CD4-positive, alpha-beta T cell treated with Interleukin-4 for 4 hours (primary cell): ENCODE measurements around the gene E2F1.
"Not testable (repeated sequence)": the region's sequence is repeated elsewhere in the genome, so short reads cannot be mapped to it uniquely, and the experiment has no call there.

Experiments
- DNase-seq: peaks from one replicate; pipeline ENCODE4 v3.0.0-alpha.2; 2020

E2F1 gene

GRCh38 chr20:33709905-33710541 lies 23.8 kb upstream of the E2F1 start:
- DNase-seq: no peak

GRCh38 chr20:33709398-33709797 lies 23.2 kb upstream of the E2F1 start:
- DNase-seq: no peak

DNA sequence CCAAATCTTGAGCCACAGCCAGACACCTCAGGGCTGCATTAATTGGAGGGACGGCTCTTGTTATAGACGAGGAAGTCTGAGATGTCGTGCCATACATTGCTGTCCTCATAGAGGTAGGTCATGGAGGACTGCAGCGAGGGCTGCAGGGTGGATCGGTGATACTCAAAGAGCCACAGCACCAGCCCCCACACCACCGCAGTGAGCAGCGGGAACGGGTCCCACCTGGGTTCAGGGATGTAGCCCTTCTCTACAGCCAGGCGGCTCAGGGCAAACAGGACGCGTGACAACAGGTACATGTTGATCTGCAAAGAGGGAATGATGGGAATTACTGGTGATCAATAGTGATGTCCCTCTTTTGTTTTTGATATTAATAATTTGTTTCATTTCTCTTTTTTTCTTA lies 21.5 kb upstream of the E2F1 start:
- no peak for DNase-seq

DNA sequence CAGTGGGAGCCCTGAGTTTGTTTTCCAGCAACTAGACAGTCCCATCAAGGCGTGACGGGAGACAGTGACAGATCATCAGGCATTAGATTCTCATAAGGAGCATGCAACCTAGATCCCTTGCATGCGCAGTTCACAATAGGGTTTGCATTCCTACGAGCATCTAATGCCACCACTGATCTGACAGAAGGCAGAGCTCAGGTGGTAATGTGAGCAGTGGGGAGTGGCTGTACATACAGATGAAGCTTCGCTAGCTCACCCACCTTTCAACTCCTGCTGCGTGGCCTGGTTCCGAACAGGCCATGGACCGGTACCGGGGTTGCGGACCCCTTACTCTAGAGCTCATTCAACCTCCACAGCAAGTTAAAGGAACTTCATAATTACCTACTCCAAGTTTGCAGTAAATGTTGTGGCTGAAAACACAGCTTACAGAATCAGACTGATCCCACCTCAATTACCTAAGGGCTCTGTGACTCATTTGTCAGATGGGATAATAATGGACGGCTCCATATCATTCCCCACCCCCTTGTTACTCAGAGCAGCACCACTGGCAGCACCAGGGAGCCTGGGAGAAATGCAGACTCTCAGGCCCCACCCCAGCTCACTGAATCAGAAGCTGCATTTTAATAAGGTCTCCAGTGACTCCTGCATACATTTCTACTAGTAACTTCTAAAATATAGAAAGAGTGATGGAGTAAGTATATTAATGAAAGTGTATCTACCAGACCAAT lies 18.2 kb upstream of the E2F1 start:
- DNase-seq: no peak

- no peak for DNase-seq
Measured at GRCh38 chr20:33703498-33704137, 17.4 kb upstream of the E2F1 start.

- no peak for DNase-seq
Measured at GRCh38 chr20:33702861-33703260, 16.7 kb upstream of the E2F1 start.

GRCh38 chr20:33701629-33702450 lies 15.7 kb upstream of the E2F1 start:
- no peak for DNase-seq

DNA sequence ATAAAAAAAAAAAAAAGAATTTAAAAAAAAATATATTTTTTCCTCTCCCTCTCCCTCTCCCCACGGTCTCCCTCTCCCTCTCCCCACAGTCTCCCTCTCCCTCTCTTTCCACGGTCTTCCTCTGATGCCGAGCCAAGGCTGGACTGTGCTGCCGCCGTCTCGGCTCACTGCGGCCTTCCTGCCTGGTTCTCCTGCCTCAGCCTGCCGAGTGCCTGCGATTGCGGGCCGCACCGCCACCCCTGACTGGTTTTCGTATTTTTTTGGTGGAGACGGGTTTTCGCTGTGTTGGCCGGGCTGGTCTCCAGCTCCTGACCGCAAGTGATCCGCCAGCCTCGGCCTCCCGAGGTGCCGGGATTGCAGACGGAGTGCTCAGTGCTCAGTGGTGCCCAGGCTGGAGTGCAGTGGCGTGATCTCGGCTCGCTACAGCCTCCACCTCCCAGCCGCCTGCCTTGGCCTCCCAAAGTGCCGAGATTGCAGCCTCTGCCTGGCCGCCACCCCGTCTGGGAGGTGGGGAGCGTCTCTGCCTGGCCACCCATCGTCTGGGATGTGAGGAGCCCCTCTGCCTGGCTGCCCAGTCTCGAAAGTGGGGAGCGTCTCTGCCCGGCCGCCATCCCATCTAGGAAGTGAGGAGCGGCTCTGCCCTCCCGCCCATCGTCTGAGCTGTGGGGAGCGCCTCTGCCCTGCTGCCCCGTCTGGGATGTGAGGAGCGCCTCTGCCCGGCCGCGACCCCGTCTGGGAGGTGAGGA lies 14.7 kb upstream of the E2F1 start:
- not testable (repeated sequence) for DNase-seq

DNA sequence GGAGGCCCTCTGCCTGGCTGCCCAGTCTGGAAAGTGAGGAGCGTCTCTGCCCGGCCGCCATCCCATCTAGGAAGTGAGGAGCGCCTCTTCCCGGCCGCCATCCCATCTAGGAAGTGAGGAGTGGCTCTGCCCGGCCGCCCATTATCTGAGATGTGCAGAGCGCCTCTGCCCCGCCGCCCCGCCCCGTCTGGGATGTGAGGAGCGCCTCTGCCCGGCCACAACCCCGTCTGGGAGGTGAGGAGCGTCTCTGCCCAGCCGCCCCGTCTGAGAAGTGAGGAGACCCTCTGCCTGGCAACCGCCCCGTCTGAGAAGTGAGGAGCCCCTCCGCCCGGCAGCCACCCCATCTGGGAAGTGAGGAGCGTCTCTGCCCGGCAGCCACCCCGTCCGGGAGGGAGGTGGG lies 12.8 kb upstream of the E2F1 start:
- DNase-seq: not testable (repeated sequence)

GRCh38 chr20:33697129-33697528 lies 10.9 kb upstream of the E2F1 start:
- DNase-seq: no peak

DNA sequence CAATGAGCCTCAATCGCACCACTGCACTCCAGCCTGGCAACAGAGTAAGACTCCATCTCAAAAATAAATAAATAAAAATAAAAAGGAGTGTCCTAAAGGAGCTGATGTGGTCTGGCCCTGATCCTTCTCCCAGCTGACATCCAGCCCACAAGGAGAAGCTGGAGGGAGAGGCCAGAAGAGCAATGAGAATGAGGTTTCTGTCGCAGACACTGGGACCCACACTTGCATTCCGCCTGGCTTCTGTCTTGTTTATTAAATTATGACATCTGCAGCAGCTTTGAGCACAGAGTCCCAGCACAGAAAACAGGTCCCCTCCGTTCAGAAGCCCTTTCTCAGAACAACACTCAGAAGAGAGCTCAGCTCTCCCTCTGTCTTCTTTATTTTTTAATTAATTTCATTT lies 10.3 kb upstream of the E2F1 start:
- DNase-seq: no peak

DNA sequence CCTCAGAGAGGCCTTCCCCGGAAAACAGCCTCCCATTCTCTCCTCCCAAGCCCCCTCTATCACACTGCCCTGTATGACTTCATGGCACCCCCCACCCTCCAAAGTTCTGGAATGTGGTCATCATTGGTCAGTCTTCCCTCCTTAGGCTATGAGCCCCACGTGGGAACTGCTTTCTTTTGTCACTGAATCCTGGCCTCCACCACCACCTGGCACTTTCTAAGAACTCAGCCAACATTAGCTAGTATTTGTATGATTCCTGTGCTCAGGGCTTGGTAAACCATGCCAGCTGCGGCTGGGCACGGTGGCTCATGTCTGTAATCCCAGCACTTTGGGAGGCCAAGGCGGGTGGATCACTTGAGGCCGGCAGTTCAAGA lies 8.4 kb upstream of the E2F1 start:
- DNase-seq: no peak

DNA sequence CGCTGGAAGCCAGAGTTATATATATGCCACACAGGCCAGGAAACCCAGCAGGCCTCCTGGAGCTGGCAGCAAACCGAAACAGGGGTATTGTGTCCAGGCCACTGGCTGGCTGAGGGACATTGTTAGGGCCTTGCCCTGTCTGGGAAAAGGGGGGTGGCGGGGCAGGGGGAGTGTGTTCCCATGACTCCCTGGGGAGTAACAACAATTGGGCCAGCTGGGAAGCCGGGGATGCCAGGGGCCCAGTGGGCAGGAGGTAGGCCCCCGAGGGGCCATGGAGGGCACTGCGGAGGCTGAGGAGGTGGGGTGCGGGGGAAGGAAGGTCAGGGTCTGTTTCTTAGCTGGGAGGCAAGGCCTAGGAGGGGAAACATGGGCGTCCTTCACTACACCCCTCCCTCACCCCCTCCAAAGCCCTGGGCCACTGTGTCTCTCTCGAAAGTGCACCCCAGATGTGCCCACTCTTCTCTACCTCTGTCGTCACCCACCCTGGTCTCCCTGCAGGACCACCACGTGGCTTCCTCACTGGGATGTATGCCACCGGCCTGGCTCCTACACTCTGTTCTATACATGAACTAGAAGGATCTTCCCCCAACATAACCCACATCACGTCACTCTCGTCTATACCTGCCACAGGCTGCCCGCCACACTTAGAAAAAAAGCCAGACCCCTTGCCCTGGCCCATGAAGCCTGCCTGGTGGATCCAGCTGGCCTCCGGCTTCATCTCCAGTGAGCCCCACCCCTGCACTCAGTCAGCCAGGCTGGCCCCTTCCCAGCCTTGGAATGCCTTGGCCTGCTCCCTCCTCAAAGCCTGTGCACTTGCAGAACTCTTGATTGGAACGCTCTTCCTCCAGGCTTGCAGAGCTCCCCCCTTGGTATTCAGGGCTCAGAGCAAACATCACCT lies 7.8 kb upstream of the E2F1 start:
- no peak for DNase-seq

DNA sequence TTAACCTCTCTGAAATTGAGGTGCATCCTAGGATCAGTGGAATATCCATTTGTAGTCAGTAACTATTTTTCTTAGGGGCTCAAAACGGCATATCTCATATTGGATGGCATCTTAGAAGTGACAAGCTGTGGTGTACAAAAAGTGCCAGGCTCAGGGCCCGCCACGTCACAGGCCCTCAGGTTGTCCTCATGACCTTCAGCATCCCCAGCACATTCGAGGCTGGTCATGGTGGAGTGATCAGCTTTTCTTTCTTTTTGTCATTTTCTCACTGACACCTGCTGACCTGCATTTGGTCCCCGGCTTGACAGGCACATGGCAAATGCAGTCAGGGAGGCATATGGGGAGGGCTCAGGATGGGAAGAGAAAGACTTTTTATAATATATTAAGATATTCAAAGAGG lies 7.1 kb upstream of the E2F1 start:
- DNase-seq: no peak

DNA sequence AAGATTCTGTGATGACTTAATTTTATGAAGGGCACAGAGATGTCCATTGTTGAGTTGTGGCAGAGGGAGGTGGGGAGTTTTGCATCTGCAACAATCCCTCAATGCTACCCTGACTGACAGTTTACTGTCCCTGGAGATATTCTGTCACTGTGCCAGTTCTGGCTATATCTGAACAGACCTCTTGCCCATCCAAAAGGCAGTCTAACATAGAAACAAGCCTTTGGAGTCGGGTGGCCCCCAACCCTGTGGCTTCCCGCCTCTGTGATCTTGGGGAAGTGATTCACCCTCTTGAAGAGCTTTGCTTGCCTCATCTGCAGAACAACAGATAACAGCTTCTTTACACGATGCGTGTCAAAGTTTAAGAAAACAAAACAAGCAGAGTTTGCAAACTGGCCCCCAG lies 3.8 kb upstream of the E2F1 start:
- peak; percentile 76 for DNase-seq

- no peak for DNase-seq
Measured at GRCh38 chr20:33689493-33689892, 3.3 kb upstream of the E2F1 start.

DNA sequence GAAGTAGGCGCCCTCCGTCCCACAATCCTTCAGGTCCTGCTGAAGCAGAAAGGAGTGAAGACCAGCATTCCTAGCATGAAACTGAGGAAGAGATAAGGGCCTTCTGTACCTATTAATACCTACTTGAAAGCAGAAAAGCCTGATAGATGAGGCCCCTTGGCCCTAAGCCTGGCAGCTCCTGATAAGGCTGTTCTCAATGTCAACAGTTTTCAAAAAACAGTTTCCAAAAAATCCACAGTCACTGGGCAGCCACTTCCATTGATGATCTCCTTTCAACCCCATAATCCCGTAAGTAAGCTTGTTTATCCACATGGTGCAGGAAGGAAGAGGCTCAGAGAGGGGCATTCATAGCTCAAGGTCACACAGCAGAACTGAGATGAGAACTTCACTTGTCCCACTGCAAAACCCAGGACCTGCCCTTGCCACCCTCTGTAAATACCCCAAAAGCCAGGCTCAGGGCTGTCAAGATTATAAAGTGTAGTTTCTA lies 2.8 kb upstream of the E2F1 start:
- no peak for DNase-seq

- no peak for DNase-seq
Measured at GRCh38 chr20:33687993-33688937, 2.1 kb upstream of the E2F1 start.

GRCh38 chr20:33687370-33687915 lies 1.3 kb upstream of the E2F1 start:
- DNase-seq: no peak

DNA sequence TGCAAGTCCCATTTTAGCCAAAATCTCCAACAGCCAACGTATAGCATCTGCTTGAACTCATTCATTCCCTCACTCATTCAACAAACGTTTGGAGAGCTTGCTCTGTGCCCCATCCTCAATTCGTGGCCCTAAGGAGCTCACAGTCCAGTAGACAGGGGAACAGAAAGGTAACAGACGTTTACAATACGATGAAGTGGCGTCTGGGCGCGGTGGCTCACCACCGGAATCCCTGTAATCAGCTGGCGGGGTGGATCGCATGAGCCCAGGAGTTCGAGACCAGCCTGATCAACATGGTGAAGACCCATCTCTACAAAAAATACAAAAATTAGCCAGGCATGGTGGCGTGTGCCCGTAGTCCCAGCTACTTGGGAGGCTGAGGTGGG lies 790 bp upstream of the E2F1 start:
- DNase-seq: no peak
